Renal cortex interstitium (tissue), 11 donors: ENCODE measurements around the gene POLG2. TPM values are rescaled to one million over a fixed set of nuclear protein-coding genes. Genes with fewer than 3 reads are reported as not detected.
"Not testable (repeated sequence)": the region's sequence is repeated elsewhere in the genome, so short reads cannot be mapped to it uniquely, and the experiment has no call there.

ENCODE experiments used
- DNase-seq, 11 donors: peaks; one replicate each; pipeline ENCODE4 v3.0.0-alpha.2; 2013; ENCODE audit warnings: low read depth in 9 of 11, low spot score in 4 of 11; ENCODE audit errors: extremely low read depth in 1 of 11
- polyA plus RNA-seq, 3 donors: library from polyadenylated mRNA; unstranded; fragments of 120-200 nt; gene quantifications; one replicate each; pipeline ENCODE4 v1.2.1, GENCODE V29; 2013; ENCODE audit not compliant: insufficient read length in 3 of 3

POLG2 gene
- polyA plus RNA-seq, 3 donors = 26.8 to 51.5 (median 31.7) TPM

DNA sequence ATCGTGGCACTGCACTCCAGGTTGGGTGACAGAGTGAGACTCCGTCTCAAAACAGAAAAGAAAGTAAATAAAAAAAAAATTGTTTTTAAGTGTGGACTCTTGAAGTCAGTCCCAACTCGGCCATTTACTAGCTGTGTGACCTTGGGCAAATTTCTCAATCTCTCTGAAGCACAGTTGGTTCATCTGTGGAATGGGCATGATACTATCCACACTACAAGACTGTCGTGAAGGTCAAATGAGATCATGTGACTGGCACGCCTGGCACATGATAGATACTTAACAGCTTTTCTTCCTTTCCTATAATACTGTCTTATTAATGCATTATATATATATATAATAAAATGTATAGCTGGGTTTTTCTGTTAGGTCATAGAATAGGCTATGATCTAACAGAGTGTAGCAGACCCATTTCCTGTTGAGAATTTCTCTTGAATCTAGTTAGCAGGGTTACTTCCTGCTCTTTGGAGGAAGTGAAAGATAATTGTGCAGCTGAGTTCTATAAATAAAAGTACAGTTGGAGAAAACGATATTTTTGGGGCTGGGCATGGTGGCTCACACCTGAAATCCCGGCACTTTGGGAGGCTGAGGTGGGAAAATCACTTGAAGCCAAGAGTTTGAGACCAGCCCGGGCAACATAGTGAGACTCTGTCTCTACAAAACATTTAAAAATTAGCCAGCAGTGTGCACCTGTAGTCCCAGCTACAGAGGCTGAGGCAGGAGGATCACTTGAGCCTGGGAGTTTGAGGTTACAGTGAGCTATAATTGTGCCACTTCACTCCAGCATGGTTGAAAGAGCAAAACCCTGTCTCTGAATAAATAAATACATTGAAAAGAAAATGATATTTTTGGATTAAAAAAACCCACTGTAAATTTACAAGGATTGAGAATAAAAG, 40.6 kb downstream of the POLG2 start:
- no peak for DNase-seq

DNA sequence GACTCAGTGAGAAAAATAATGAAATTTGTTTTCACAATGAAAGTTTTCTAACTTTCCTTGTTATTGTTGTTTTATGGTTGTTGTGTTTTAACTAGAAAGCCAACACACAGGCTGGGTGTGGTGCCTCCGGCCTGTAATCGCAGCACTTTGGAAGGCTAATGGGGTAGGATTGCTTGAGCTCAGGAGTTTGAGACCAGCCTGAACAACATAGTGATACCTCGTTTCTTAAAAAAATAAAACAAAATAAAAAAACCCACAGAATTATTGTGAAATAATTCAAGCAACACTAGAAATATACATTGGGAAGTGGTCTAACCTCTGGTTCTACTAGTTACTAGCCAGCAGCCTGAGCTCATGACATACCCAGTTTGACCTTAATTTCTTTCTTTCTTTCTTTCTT, 47.3 kb downstream of the POLG2 start:
- DNase-seq = no peak

DNA sequence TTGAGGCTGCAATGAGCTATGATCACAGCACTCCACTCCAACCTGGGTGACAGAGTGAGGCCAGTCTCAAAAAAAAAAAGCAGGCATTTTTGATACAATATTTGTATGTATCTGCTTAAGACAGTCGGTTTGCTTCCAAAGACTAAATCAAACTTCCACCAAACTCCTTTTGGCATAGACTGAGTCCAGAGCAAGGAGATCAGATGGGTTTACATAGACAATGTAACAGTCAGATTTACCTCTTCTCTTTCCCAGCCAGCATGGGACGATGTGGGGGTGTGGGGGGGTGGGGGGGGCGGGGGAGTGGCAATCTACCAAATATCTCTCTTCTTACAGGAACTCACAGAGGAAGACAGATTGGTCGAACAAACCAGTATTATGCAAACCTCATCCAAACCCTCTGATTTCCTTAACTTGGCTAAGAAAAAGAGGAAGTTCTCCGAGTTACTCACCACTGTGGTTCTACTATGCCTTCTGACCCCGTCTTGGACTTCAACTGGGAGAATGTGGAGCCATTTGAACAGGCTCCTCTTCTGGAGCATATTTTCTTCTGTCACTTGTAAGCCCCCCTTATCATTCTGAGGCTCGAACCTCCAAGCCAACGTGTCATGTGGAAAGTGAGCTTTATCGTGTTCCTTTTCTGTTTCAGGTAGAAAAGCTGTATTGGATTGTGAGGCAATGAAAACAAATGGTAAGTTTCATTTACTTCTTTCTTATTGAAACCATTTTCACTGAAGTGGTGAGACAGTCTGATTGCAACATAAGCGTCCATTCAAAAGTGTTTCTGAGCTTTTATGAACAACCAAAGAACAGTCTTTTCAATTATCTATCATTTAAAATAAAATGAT, 48.0 kb downstream of the POLG2 start, which contains the start of gene MILR1:
Gene MILR1, plus strand, starts transcription at position 451 of the 848 bp plus-strand sequence. Its CDS starts 54 bp downstream, at position 505.
- DNase-seq = no peak

DNA sequence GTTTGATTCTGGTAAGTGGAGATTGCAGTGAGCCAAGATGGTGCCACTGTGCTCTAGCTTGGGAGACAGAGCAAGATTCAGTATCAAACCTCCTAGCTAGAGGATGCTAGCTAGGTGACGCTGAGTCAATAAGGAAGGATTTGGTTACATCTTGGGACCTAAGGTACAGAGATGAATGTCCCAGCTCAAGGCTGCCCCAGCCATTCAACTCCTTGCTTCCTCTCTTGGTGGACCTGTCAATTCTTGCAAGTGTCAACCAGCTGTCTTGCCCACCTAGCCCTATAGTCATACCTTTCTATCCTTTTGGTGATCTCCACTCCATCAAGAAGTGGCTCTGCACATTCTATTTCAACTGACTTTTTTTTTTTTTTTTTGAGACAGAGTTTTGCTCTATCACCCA, 49.3 kb downstream of the POLG2 start:
- no peak for DNase-seq

DNA sequence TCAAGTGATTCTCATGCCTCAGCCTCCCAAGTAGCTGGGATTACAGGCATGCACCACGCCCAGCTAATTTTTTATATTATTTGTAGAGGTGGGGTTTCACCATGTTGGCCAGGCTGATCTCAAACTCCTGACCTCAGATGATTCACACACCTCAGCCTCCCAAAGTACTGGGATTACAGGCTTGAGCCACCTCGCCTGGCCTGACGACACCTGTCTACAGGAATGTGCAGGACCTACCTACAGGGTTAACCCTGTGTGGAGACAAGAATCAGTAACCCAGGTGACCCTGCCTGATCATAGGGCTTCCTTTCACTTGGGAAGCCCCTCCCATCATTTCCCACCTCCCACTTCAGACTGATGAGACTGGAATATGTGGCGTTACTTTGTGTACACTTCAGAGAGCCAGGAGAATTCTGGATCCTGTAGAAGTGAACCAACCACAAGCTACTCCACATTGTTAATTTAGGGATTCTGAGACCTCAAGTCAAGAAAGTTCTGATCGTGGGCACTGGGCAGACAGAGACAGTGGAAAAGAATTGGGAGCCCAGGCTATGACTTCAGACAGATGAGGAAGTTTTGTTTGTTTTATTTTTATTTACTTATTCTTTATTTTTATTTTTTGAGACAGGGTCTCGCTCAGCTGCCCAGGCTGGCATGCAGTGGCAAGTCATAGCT, 53.6 kb downstream of the POLG2 start:
- DNase-seq = no peak

DNA sequence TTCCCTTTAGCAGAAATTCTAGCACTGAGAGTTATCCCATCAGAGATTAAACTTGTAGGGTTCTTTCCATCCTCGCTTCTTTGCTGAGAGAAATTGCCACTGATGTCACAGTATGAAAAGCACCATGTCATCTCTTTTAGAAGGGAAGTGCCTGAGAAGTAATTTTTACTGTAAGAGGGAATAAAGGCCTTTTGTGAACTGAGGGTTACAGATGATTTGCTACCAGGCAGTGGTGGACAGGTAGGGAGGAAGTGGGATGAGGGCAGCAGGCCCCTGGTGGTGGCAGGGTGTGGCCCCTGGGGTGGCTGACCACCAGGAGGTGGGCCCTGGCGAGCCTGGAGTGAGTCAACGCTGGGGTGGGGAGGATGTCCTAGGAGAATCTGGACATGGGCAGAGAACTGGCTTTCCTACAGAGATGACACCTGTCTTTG, 54.3 kb downstream of the POLG2 start:
- no peak for DNase-seq

DNA sequence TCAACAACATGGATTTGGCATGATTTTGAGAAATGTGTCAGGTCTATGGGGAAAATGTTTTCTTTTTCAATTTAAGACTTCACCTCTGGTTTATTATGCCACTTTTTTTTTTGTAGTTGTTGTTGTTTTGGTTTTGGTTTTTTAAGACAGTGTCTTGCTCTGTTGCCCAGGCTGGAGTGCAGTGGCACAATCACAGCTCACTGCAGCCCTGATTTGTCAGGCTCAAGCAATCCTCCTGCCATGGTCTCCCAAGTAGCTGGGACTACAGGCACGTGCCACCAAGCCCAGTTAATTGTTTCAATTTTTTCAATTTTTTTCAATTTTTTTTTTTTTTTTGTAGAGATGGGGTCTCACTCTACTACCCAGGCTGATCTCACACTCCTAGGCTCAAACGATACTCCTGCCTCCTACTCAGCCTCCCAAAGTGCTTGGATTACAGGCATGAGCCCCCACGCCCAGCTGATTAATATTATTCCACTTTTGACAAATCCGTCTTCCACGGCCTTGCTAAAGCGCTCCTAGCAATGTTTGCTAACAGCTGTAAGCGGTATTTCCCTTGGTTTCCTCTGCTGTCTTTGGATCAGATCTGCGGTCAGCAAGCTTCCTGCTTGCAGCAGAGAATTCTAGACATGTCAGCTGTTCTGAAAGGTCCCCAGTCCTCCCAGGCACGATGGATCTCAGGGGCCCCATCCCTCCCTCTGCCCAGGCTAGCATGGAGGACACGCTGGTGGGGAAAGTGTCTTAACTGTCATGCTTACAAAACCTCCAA, 54.9 kb downstream of the POLG2 start:
- DNase-seq = peak in 3 of 11 donors; percentile 14 to 32 (median 27)

DNA sequence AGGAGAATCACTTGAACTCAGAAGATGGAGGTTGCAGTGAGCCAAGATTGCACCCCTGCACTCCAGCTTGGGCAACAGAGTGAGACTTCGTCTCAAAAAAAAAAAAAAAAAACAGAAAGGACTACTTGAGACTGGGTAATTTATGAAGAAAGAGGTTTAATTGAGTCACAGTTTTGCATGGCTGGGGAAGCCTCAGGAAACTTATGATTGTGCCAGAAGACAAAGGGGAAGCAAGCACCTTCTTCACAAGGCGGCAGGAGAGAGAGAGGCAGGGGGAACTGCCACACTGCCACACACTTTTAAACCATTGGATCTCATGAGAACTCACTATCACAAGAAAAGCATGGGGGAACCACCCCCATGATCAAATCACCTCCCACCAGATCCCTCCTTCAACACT, 56.9 kb downstream of the POLG2 start:
- no peak for DNase-seq

DNA sequence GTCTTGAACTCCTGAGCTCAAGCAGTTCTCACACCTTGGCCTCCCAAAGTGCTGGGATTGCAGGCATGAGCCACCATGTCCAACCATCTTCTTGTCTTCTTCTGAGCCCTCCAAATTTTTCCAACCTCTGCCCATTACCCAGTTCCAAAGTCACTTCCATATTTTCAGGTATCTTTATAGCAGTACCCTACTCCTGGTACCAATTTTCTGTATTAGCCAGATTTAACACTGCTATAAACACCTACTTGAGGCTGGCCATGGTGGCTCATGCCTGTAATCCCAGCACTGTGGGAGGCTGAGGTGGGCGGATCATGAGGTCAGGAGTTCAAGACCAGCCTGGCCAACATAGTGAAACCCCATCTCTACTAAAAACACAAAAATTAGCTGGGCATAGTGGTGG, 57.3 kb downstream of the POLG2 start:
- not testable (repeated sequence) for DNase-seq

DNA sequence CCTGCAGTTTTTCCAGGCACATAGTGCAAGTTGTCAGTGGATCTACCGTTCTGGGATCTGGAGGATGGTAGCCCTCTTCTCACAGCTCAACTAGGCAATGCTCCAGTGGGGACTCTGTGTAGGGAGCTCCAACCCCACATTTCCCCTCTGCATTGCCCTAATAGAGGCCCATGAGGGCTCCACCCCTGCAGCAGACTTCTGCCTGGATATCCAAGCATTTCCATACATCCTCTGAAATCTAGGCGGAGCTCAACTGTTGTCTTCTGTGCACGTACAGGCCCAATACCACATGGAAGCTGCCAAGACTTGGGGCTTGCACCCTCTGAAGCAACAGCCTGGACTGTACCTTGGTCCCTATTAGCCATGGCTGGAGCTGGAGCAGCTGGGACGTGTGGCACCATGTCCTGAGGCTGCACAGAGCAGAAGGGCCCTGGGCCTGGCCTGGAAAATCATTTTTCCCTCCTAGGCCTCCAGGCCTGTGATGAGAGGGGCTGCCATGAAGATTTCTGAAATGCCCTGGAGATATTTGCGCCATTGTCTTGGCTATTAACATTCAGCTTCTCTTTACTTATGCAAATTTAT, 58.8 kb downstream of the POLG2 start:
- DNase-seq = no peak

DNA sequence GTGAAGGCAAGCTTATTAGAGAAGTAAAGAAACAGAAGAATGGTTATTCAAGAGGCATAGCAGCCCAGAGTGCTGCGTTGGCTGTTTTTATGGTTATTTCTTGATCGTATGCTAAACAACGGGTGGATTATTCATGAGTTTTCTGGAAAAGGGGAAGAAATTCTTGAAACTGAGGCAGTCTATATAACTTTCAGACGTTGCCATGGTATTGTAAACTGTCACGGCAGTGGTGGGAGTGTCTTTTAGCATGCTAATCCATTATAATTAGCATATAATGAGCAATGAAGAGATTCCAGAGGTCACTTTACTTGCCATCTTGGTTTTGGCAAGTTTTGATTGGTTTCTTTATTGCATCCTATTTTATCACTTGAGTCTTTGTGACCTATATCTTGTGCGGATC, 65.3 kb downstream of the POLG2 start:
- no peak for DNase-seq

DNA sequence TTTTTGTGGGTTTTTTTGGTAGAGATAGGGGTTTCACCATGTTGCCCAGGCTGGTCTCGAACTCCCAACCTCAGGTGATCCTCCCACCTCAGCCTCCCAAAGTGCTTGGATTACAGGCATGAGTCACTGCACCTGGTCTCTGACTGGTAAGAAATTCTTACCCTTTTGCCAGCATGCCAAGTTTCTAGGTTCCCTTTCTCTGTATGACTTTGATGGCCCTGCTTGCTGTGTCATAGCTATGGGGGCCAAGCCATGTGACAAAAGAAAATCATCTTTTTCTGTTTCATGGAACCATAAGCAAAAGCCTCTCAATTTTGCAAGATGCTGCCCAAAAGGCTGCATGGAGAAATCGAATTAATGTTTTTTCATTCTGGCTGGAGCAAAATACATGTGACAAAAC, 66.8 kb downstream of the POLG2 start:
- not testable (repeated sequence) for DNase-seq

DNA sequence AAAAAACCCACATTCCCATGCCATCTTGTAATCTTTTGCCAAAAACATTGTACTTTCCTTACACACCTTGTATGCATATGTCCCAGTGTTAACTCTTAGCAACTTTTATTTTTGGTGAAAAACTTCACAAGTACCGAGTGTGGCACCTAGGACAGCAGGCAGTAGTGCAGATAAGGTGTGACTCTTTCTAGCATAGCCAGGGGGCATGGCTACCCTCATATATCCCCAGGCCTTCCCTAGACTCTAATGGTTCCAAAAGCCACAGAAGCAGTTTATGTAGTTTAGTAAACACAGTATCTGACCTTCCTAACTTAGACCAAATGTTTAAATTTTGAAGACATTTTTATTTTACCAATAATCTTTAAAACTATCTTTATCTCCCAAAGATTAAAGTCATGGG, 68.4 kb downstream of the POLG2 start:
- DNase-seq = no peak

Other genes starting within 250 kb of the POLG2 start
- 10 to 100 TPM; 24.3 to 26.1 (median 24.6) TPM for gene TEX2, start 233.8 kb downstream of the POLG2 start, polyA plus RNA-seq
- gene PECAM1, start 106.2 kb downstream of the POLG2 start, polyA plus RNA-seq = 100 to 1,000 TPM; 112 to 119 (median 115) TPM
- gene MILR1, start 47.9 kb downstream of the POLG2 start, polyA plus RNA-seq = 1 to 10 TPM; 2.9 to 3.0 (median 2.9) TPM
- gene DDX5, start 9.2 kb upstream of the POLG2 start, polyA plus RNA-seq = 100 to 1,000 TPM; 753 to 939 (median 768) TPM
- gene CEP95, start 9.9 kb upstream of the POLG2 start, polyA plus RNA-seq = 100 to 1,000 TPM in 2 of 3 donors, 10 to 100 TPM in 1; 91.7 to 181 (median 109) TPM
- gene SMURF2, start 165.3 kb upstream of the POLG2 start, polyA plus RNA-seq = 10 to 100 TPM; 32.2 to 37.2 (median 32.7) TPM